ENCODE results near the gene AFP.

DNA sequence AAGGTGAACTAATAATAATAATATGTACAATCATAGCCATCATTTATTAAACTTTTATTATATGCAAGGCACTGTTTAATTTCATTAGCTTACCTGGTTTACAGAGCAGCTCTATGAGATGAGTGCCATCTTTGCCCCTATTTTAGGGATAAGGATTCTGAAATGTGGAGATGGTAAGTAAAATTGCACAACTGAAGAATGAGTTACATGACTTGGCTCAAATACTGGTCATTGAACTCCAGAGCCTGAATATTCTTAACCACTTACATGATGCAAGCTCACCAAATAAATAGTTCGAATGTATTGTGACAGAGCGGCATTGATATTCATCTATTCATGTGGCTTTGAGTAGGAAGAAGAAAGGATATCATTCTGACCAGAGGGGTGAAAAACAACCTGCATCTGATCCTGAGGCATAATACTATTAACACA is 20.2 kb upstream of the AFP start:
- TF ChIP-seq, protein P1, sequence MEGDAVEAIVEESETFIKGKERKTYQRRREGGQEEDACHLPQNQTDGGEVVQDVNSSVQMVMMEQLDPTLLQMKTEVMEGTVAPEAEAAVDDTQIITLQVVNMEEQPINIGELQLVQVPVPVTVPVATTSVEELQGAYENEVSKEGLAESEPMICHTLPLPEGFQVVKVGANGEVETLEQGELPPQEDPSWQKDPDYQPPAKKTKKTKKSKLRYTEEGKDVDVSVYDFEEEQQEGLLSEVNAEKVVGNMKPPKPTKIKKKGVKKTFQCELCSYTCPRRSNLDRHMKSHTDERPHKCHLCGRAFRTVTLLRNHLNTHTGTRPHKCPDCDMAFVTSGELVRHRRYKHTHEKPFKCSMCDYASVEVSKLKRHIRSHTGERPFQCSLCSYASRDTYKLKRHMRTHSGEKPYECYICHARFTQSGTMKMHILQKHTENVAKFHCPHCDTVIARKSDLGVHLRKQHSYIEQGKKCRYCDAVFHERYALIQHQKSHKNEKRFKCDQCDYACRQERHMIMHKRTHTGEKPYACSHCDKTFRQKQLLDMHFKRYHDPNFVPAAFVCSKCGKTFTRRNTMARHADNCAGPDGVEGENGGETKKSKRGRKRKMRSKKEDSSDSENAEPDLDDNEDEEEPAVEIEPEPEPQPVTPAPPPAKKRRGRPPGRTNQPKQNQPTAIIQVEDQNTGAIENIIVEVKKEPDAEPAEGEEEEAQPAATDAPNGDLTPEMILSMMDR (IDR thresholded peaks at IDR 0.05): no peak
- no peak for TF ChIP-seq EZH2 (IDR thresholded peaks at IDR 0.05; ENCODE audit: borderline replicate concordance, insufficient read depth, low read depth, low read length, poor library complexity, severe bottlenecking)
